NCI-H1417 (cell line): ENCODE measurements around the gene ADCY2.
A peak's percentile ranks its signal among the peaks of the same experiment; 100 is the strongest.

Experiments used
- DNase-seq, 3 experiments: peaks; one replicate each; lab custom pipeline; 2025; lab: John Stamatoyannopoulos, UW

The ADCY2 gene

GRCh38 chr5:7503564-7503963 lies 107.6 kb downstream of the ADCY2 start:
- no peak for DNase-seq

GRCh38 chr5:7515284-7515914 lies 119.5 kb downstream of the ADCY2 start:
- DNase-seq = no peak

- DNase-seq = no peak
These were observed 120.3 kb downstream of the ADCY2 start for GRCh38 chr5:7516253-7516652.

- DNase-seq = no peak
These were observed 121.1 kb downstream of the ADCY2 start for GRCh38 chr5:7517006-7517405.

- DNase-seq = peak; percentile 47 to 85 (median 53)
These were observed 123.1 kb downstream of the ADCY2 start for GRCh38 chr5:7518947-7519560.

GRCh38 chr5:7519564-7519963 lies 123.6 kb downstream of the ADCY2 start:
- DNase-seq = no peak

- no peak for DNase-seq
These were observed 133.9 kb downstream of the ADCY2 start for GRCh38 chr5:7529880-7530279.

- DNase-seq = no peak
These were observed 138.0 kb downstream of the ADCY2 start for GRCh38 chr5:7533941-7534340.

GRCh38 chr5:7534505-7534904 lies 138.6 kb downstream of the ADCY2 start:
- no peak for DNase-seq

- DNase-seq = no peak
These were observed 141.6 kb downstream of the ADCY2 start for GRCh38 chr5:7537573-7537972.

GRCh38 chr5:7539571-7539970 lies 143.6 kb downstream of the ADCY2 start:
- no peak for DNase-seq

- DNase-seq = no peak
These were observed 145.0 kb downstream of the ADCY2 start for GRCh38 chr5:7540736-7541485.

- DNase-seq = no peak
These were observed 146.0 kb downstream of the ADCY2 start for GRCh38 chr5:7541898-7542297.

GRCh38 chr5:7546555-7546954 lies 150.6 kb downstream of the ADCY2 start:
- DNase-seq = no peak

- peak; percentile 41 to 80 (median 51) for DNase-seq
These were observed 152.7 kb downstream of the ADCY2 start for GRCh38 chr5:7548596-7548995.

- DNase-seq = no peak
These were observed 169.6 kb downstream of the ADCY2 start for GRCh38 chr5:7565559-7565958.

GRCh38 chr5:7576023-7576715 lies 180.2 kb downstream of the ADCY2 start:
- no peak for DNase-seq

- DNase-seq = no peak
These were observed 181.4 kb downstream of the ADCY2 start for GRCh38 chr5:7577381-7577780.

- DNase-seq = no peak
These were observed 182.1 kb downstream of the ADCY2 start for GRCh38 chr5:7578071-7578470.

GRCh38 chr5:7584749-7585148 lies 188.8 kb downstream of the ADCY2 start:
- DNase-seq = no peak

GRCh38 chr5:7585807-7586206 lies 189.9 kb downstream of the ADCY2 start:
- DNase-seq = no peak

- DNase-seq = peak in 1 of 3 experiments; percentile 43
These were observed 190.5 kb downstream of the ADCY2 start for GRCh38 chr5:7586480-7586879.

- DNase-seq = no peak
These were observed 193.9 kb downstream of the ADCY2 start for GRCh38 chr5:7589800-7590199.
